ENCODE measurements around the gene TMEM254.

DNA sequence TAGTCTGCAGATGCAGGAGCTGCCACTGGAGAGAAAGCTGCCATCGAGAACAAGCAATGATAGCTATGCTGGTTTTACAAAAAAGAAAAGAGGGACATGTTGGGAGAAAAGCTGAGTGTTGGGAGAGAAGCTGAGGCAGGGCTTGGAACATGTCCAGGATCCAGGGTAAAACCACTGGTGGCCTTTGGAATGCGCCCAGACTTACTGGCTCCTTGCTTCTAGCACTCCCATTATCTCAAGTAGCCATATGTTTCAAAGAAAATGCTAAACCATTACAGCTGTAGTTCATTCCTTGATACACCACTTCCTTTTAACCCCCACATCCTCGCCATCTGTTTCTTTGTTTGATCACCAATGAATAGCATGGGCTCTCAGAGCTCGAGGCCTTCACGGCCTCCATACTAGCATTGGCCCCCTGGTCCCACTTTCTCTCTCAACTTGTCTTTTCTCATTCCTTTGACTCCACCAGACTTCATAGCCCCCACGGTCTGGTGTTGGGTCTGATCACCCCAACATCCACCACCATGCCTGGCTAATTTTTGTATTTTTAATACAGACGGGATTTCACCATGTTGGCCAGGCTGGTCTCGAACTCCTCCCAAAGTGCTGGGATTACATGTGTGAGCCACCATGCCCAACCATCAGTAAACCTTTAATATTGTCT, 30.2 kb downstream of the TMEM254 start:
- TF ChIP-seq, protein P1, sequence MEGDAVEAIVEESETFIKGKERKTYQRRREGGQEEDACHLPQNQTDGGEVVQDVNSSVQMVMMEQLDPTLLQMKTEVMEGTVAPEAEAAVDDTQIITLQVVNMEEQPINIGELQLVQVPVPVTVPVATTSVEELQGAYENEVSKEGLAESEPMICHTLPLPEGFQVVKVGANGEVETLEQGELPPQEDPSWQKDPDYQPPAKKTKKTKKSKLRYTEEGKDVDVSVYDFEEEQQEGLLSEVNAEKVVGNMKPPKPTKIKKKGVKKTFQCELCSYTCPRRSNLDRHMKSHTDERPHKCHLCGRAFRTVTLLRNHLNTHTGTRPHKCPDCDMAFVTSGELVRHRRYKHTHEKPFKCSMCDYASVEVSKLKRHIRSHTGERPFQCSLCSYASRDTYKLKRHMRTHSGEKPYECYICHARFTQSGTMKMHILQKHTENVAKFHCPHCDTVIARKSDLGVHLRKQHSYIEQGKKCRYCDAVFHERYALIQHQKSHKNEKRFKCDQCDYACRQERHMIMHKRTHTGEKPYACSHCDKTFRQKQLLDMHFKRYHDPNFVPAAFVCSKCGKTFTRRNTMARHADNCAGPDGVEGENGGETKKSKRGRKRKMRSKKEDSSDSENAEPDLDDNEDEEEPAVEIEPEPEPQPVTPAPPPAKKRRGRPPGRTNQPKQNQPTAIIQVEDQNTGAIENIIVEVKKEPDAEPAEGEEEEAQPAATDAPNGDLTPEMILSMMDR (IDR thresholded peaks at IDR 0.05; ENCODE audit: insufficient read depth, low read depth, low read length), result no peak
- no peak for TF ChIP-seq EZH2 (IDR thresholded peaks at IDR 0.05; ENCODE audit: insufficient read depth, low read length)

Measured in astrocyte (in vitro differentiated cells and primary cell).